ENCODE measurements around the gene E2F3.

E2F3 gene

DNA sequence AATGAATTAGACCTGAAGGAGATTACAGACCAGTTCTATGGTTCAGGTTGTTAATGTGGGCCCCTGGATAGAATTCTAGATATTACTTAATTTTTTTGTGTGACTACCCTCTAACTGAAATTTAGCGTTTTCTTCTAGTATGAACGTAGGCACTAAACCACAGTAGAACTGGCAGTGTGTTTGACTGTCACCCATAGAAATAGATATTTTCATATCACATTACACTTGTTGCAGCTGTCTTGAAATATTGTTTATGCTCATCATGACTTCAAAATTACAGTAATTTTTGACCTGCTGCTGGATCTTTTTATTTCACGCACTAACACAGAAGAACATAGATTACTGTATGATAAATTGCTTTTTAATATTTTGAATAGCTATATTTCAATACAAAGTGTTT is 31.6 kb downstream of the E2F3 start:
- no peak for DNase-seq

DNA sequence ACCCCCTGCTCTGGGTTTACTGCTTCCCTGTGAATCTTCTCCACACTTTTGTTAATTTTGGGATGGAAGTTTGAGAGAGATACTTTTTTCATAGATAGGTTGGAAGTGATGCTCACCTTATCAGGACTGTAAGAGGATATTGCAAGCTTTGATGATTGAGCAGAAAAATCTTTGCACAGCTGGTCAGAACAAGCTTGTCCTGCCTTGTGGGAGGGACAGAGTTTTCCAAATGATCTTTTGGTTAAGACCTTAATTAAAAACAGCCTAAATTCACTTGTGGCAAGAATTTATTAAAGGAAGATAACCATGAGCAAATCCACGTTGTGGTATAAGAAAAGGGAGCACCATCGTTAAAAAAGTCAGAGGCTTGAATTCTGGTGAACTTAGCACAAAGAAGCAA is 32.2 kb downstream of the E2F3 start:
- DNase-seq, result no peak

- DNase-seq, result no peak
These were observed 33.1 kb downstream of the E2F3 start for GRCh38 chr6:20434766-20435165.

GRCh38 chr6:20436719-20437118 is 35.0 kb downstream of the E2F3 start:
- no peak for DNase-seq

GRCh38 chr6:20437639-20438038 is 36.0 kb downstream of the E2F3 start:
- no peak for DNase-seq

DNA sequence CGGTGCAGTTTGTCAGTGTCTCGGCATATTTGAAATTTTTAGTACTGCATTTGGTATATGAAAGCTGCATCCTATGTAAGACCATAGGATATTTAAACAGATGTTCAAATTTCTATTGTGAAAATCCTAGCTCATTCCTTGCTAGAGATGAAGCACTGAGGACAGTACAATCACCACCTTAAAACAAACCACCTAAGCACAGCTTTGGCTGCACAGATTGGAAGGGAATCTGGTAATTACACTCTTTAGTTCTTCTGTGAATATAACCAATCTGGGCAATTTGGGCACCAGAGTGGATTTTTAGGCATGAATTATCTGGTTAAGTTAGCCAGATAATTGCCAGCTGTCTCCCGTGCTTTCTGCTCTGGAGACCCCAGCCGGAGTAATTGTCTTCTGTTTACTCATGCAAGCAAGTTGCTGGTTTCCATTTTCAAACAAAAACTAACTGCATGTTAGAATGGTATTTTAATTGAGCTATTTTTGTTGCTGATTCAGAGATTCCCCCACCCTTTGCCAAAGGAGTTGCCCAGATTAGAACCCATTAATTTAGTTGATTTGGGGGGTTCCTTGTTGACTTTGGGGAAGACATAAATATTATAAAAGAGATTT is 36.9 kb downstream of the E2F3 start:
- no peak for DNase-seq

GRCh38 chr6:20439558-20439957 is 37.9 kb downstream of the E2F3 start:
- DNase-seq, result no peak

DNA sequence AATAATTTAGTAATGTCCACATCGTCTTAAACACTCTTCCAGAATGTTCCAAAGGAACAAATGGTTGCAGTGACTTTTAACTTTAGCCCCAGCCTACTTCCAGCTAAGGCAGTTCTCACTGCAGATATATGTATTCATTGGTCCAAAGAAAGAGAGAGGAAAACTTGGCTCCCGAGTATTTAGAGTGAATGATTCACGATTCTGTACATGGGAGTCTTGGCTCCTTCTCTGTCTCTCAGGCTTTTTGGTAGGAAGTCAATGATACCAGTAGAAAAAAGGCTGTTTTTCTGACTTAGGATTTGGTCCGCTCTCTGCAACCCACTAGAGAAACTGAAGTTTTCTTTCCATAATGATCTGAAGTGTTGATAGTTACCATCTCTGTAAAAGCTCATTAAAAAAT is 38.6 kb downstream of the E2F3 start:
- DNase-seq, result no peak

GRCh38 chr6:20441236-20441635 is 39.6 kb downstream of the E2F3 start:
- no peak for DNase-seq

GRCh38 chr6:20441921-20442320 is 40.2 kb downstream of the E2F3 start:
- peak in 1 of 56 donors; percentile 8 for DNase-seq

DNA sequence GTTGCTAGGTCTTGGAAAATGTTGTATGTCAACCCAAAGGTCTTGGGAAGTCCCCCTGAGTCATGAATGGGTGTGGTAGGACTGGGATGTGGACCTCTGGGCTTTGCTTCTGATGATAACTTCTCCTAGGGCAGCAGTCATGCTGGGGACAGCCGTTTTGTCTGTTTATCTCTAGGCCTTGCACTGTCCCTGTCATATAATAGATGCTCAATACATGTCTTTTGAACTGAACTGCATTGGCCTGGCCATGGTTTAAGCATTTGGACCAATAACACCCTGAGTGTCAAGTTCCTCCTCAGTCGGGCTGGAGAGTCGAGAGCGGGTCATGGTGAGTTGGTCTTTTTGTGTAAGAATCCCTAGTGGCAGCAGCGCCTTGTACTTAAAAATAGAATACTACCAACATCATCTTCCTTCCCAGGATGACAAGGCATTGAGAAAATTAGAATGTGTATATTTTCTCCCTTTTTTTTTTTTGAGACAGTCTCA is 43.1 kb downstream of the E2F3 start:
- DNase-seq, result no peak

GRCh38 chr6:20447157-20447556 is 45.5 kb downstream of the E2F3 start:
- no peak for DNase-seq

- no peak for DNase-seq
These were observed 46.0 kb downstream of the E2F3 start for GRCh38 chr6:20447581-20448132.

DNA sequence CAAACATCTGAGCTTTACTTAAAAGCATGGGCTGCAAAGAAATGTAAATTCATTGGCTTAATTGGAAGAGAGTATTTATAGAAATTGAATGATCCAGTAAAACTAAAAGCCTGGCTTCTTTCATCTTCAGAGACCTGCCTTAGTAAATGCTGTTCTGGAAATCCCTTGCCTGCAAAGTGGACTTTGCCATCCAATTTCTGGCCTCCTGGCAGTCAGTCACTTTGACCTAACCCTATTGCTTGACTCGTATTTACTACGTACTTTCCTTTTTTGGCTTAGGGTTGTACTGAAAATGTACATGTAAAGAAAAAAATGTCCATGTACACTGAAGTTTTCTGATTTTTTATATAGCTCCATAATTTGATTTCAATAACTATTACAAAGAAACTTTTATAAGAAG is 47.1 kb downstream of the E2F3 start:
- DNase-seq, result no peak

DNA sequence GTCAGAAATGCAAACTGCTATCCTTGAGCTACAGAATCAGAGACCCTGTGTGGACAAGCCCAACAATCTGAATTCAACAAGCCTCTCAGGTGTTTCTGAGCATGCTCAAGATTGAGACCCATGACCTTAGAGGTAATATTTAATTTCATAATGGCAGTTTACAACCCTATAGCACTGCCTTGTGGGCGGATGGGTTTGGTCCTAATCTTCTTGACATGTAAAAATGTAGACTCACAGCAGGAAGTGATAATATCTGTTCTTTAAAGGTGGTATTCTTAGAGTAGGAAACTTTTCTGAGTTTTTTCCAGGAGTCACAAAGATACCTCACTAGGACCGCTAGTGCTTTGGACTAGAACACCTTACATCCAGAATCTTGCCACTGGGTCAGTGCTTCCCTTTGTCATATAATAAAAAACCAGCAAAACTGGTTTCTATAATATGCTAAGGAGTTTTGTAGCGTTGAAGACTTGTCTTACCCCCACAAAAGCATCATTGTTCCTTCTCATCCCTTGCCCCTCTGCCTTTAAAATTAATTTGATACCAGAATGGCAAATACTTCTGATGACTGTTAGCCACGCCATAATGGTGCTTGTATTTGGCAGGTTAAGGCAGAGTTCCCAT is 52.6 kb downstream of the E2F3 start:
- no peak for DNase-seq

GRCh38 chr6:20455251-20455940 is 53.7 kb downstream of the E2F3 start:
- no peak for DNase-seq

GRCh38 chr6:20458027-20458894 is 56.6 kb downstream of the E2F3 start:
- DNase-seq, result no peak

GRCh38 chr6:20459682-20460081 is 58.0 kb downstream of the E2F3 start:
- DNase-seq, result no peak

DNA sequence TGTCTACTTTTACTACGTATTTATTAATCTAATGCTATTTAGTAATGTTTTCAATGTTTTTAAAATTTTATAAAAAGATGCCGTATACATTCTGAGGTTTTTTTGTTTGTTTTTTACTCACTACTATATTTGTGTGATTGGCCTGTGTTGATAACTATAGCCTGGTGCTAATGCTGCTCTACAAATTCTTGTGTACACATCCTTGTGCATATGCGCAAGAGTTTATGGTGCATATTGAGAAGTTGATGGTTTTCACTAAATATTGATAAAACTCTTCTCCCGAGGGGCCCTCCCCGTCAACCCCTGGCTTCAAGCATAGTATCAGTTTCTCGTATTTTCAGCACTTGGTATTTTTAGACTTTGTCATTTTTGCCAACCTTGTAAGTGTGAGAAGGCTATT is 59.9 kb downstream of the E2F3 start:
- DNase-seq, result no peak

DNA sequence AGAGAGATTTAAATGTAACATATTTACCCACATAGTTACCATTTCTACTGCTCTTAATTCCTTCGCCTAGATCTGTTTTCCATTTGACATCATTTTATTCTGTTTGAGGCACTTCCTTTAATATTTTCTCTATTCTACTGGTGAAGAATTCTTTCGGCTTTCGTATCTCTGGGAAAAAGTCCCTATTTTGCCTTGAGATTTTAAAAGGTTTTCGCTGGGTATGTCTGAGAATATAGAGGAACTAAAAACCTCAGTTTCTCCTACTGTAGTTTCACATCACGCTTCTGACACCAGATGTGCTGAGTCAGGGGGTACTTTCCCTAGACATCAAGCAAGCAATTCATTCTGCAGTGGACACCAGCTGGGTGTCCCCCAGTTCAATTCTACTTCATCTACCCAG is 61.7 kb downstream of the E2F3 start:
- no peak for DNase-seq

- no peak for DNase-seq
These were observed 62.4 kb downstream of the E2F3 start for GRCh38 chr6:20464041-20464440.

- DNase-seq, result no peak
These were observed 63.2 kb downstream of the E2F3 start for GRCh38 chr6:20464847-20465246.
